Epithelial cell of proximal tubule (primary cell): Measurements from ENCODE around the gene DDX3X. TPM values are rescaled to one million over a fixed set of nuclear protein-coding genes. Genes with fewer than 3 reads are reported as not detected.
"Not testable (repeated sequence)": the region's sequence is repeated elsewhere in the genome, so short reads cannot be mapped to it uniquely, and the experiment has no call there.

Source experiments
- DNase-seq: peaks from one replicate; pipeline ENCODE4 v3.0.0-alpha.2; 2011; ENCODE audit warnings: low read depth
- H3K4me3 ChIP-seq: 2 replicates; pipeline ENCODE4 v1.5.1; 2011; ENCODE audit warnings: low read depth, mild to moderate bottlenecking, low read length
- total RNA-seq: library from RNA; depleted of rRNA; stranded (reverse); fragments of >200 nt; gene quantifications from 2 replicates; pipeline ENCODE4 v1.2.3, GENCODE V29; 2015
- TF ChIP-seq, protein P1 (sequence below): conservative IDR thresholded peaks from 2 replicates; pipeline ENCODE4 v1.5.1; 2012; ENCODE audit warnings: low read depth, mild to moderate bottlenecking, low read length

DDX3X gene
- total RNA-seq, 1 donor from 2014 or later: 87.6 TPM

DNA sequence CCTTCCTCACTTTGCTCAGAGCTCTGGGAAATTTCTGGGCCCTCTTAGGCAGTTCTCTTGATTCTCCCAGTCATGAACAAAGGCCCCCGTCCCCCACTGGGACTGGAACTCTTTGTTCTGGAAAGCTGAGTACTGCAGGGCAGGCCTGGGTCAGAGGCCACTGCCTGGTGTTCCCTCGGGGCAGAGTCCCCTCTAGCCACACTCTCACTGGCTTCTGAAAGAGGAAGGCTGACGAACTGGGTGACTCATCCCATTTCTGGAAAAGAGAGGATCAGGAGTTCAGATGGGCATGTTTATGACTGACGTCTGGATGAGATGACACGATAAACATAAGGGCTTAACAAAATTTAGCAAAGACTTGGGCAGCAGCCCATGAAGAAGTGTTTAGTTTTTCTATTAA is 47.7 kb downstream of the DDX3X start:
- no peak overlapping the region for H3K4me3 ChIP-seq
- TF ChIP-seq, protein P1, sequence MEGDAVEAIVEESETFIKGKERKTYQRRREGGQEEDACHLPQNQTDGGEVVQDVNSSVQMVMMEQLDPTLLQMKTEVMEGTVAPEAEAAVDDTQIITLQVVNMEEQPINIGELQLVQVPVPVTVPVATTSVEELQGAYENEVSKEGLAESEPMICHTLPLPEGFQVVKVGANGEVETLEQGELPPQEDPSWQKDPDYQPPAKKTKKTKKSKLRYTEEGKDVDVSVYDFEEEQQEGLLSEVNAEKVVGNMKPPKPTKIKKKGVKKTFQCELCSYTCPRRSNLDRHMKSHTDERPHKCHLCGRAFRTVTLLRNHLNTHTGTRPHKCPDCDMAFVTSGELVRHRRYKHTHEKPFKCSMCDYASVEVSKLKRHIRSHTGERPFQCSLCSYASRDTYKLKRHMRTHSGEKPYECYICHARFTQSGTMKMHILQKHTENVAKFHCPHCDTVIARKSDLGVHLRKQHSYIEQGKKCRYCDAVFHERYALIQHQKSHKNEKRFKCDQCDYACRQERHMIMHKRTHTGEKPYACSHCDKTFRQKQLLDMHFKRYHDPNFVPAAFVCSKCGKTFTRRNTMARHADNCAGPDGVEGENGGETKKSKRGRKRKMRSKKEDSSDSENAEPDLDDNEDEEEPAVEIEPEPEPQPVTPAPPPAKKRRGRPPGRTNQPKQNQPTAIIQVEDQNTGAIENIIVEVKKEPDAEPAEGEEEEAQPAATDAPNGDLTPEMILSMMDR: no peak
- peak; percentile 51 for DNase-seq

DNA sequence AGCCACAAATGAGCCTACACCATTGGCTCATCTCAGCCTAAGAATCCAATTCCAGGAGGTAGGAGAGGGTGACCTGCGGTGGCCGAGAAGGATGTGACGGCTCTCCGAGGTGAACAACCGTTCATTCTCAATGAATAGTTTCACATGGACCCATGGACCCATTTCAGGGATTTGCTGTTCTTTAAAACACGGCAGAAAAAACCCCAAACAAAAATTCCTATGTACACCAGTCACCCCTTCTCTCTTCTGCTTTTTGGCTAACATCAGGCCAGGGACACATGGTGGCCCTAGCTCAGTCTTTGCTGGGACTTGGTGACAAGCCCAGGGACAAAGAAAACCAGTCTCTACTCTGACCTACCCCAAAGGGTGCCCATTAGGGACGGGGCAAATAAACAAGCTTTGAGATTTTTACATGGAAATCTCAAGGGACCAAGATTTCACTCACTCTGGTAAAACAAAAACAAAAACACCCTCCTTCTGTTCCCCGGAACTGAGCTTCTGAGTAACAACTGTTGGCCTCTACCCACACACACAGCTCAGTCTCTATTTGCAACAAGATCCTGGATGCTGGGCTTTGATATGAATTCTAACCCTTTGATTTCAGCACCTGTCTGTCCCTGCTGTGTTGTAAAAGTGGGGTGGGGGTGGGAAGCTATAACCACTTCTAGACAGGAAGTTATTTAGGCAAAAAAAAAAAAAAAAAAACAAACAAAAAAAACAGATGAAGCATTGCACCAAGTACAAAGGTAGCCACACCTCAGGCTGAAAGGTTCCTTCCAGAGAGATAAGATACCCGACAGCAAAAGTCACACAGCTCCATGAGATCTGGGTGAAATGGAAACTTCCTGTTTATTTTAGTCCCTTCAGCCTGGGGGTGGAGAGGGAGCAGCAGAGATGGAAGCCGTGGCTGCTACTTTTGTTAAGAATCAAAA is 49.0 kb downstream of the DDX3X start:
- DNase-seq: no peak
- no peak overlapping the region for H3K4me3 ChIP-seq
- TF ChIP-seq, protein P1: no peak

DNA sequence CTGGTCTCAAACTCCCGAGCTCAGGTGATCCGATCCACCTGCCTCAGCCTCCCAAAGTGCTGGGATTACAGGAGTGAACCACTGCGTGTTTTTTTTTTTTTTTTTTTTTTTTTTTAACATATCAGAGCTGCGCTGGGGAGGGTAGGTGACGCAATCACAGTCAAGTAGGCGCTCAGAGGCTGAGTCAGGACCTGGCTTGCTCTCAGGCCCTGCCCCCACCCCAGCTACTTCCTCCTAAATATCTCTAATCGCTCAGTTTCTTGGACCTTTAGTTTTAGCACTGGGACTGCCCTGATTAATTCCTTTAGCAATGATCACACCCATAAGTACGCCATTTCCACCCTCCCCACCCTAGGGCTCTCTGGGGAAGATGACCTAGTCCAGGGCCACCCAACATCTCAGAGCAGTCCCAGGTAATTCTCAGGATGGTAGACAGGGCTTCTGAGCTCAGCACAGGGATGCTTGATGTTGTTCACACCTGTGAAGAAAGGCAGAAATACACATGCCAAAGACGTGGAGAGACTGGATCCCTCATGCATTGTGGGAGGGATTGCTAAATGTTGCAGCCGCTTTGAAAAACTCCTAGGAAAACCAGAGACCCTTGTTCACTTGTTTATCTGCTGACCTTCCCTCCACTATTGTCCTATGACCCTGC is 50.2 kb downstream of the DDX3X start:
- no peak for DNase-seq
- TF ChIP-seq, protein P1: no peak
- no peak overlapping the region for H3K4me3 ChIP-seq

DNA sequence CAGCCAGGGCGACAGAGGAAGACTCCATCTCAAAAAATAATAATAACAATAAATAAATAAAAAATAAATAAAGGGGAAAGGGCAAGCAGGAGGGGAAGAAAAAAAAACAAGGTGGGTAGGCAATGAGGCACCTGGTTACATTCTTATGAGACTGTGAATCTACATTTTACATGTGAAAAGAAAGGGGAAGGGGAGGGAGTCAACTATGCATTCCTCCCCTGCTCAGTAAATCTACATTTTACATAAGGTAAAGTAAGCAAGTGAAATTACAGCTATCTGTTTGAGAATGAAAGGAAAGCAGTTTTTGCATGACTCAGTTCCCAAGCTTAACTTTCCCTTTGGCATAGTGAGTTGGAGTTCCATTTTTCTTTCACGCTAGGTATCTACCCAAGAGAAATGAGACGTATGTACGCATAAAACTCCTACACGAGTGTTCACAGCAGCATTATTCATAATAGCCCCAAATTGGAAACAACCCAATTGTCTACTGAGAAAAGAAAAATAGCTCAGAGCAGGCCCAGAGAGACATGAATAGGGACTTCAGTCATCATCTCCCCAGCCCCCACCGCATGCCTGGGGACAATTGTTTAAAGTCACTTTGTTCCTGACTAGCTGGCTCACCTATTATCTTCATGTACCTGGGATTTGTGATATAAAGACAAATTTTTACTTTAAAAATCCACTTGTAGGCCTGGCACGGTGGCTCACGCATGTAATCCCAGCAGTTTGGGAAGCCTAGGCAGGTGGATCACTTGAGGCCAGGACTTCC is 52.4 kb downstream of the DDX3X start:
- no peak for DNase-seq
- H3K4me3 ChIP-seq: no peak overlapping the region
- TF ChIP-seq, protein P1: no peak

DNA sequence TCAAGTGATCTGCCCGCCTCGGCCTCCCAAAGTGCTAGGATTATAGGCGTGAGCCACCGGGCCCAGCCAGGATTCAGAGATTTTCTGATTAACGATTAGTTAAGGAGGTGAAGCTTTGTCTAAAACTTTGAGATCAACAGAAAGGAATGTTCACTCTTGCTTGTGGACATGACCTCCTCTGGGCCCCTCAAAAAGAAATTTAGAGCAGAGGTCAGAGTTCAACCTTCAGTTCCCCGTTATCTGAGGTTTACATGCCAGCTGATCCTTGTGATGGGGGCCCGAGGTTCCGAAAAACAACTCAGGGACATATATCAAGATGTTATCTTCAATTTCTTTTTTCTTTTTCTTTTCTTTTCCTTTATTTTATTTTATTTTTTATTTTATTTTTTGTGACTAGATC is 54.6 kb downstream of the DDX3X start:
- DNase-seq: no peak
- TF ChIP-seq, protein P1: no peak
- no peak overlapping the region for H3K4me3 ChIP-seq

DNA sequence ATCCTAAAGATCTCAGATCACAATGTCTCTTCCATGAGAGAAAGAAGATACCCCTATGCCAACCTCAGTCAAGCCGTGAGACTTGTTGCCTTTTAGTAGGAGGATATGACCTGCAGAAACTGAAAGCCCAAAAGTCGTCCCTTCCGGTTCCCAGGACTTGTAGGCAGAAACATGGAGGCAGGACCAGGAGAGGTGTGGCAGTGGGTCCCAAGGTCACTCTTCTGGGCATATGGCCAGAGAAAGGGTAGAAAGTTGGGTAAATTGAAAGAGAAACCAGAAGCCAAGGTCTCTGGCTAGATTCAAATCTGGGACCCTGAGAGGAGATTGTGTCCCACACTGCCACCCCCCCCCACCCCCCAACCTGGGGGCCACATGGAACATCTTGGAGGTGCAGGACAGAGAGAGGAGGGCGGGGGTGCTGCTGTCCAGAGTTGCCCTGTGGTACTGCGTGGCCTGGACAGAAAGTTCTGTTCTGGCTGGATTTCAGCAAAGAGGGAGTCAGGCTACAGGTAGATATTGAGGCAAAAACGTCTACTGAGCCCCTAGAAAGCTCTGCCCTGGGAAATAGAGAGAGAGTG is 55.4 kb downstream of the DDX3X start:
- no peak for DNase-seq
- H3K4me3 ChIP-seq: no peak overlapping the region
- TF ChIP-seq, protein P1: no peak

DNA sequence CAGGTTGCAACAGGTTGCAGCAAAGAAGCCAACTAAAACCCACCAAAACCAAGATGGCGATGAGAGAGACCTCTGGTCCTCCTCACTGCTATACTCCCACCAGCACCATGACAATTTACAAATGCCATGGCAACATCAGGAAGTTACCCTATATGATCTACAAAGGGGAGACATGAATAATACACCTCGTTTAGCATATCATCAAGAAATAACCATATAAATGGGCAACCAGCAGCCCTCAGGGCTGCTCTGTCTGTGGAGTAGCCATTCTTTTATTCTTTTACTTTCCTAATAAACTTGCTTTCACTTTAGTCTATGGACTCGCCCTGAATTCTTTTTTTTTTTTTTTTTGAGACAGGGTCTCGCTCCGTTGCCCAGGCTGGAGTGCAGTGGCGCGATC is 56.6 kb downstream of the DDX3X start:
- H3K4me3 ChIP-seq: not testable (repeated sequence)

More for the DNA sequence above, 56.6 kb downstream of the DDX3X start:
- DNase-seq: not testable (repeated sequence)
